ENCODE measurements around the gene SLC16A8. TPM values are rescaled to one million over a fixed set of nuclear protein-coding genes. Genes with fewer than 3 reads are reported as not detected.

The SLC16A8 gene
- total RNA-seq, 2 donors from 2014 or later = 0.28 TPM; not detected in 1

DNA sequence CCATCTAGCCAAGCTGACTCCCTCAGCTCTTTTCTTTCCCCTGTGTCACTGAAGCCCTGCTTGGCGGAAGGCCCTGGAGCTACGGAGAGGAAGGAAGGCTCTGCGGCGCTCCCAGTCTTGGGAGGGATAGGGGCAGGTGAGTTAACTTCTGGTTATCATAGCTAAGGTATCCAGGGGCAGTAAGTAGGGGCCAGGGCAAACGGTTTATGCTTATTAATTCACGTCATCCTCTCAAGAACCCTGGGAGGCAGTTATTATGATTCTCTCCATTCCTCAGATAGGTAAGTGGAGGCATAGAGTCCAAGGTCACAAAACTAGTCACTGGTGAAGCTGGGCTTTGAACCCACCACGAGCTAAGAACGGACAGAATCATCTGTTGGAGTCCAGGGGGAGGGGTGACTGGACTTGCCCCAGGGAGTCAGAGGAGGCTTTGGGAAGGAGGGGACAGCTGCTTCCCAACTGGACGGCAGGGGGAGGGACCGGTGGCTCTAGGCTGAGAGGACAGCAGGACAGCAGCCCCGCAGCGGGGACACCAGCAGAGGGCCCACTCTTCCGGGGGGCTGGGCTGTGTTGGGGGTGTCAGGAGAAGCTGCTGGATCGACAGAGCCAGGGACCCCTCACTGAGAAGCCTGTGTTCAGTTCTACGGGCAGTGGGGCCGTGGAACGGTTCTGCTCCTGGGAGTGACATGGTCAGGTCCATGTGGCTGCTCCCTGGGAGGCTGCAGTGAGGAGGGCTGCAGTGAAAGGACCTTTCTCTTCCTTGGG lies 23.0 kb upstream of the SLC16A8 start:
- H3K27me3 ChIP-seq = no peaks in the 10 kb centered on the region
- no peak overlapping the region for H3K4me3 ChIP-seq
- no peak for DNase-seq (ENCODE audit: low spot score)
- peaks cover 0 to 7% of the 10 kb centered on the region in 2 donors for H3K4me1 ChIP-seq
- no peaks in the 10 kb centered on the region for H3K9me3 ChIP-seq
- H3K36me3 ChIP-seq = no peaks in the 10 kb centered on the region
- no peak overlapping the region for H3K27ac ChIP-seq
- TF ChIP-seq, protein P1, sequence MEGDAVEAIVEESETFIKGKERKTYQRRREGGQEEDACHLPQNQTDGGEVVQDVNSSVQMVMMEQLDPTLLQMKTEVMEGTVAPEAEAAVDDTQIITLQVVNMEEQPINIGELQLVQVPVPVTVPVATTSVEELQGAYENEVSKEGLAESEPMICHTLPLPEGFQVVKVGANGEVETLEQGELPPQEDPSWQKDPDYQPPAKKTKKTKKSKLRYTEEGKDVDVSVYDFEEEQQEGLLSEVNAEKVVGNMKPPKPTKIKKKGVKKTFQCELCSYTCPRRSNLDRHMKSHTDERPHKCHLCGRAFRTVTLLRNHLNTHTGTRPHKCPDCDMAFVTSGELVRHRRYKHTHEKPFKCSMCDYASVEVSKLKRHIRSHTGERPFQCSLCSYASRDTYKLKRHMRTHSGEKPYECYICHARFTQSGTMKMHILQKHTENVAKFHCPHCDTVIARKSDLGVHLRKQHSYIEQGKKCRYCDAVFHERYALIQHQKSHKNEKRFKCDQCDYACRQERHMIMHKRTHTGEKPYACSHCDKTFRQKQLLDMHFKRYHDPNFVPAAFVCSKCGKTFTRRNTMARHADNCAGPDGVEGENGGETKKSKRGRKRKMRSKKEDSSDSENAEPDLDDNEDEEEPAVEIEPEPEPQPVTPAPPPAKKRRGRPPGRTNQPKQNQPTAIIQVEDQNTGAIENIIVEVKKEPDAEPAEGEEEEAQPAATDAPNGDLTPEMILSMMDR (IDR thresholded peaks at IDR 0.05) = no peak

DNA sequence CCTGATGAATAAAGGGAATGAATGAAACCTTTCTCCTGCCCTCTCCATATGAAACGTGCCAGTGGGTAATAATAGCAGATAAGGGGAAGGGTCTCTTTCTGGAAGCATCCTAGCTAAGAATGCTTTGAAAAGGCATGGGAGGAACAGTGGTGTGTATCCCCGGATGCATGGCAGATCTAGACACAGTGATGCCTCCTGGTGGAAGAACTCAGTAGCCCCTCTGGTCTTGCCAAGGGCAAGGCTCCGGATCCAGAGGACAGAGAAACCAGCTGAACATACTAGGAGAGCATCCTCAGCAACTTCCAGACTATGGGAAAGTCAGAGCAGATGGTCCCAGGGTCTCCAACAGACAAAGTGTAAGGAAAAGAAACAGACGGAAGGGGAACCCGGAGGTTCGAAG lies 20.1 kb upstream of the SLC16A8 start:
- Histone ChIP-seq H3K9me3 (no peaks in the 10 kb centered on the region), H3K4me1 (peaks cover 0 to 7% of the 10 kb centered on the region in 2 donors), H3K27ac (no peak overlapping the region), H3K36me3 (no peaks in the 10 kb centered on the region), H3K27me3 (no peaks in the 10 kb centered on the region), H3K4me3 (no peak overlapping the region)
- TF ChIP-seq, protein P1 (IDR thresholded peaks at IDR 0.05) = peak in 1 of 2 donors; percentile 37
- no peak for DNase-seq (ENCODE audit: low spot score)

DNA sequence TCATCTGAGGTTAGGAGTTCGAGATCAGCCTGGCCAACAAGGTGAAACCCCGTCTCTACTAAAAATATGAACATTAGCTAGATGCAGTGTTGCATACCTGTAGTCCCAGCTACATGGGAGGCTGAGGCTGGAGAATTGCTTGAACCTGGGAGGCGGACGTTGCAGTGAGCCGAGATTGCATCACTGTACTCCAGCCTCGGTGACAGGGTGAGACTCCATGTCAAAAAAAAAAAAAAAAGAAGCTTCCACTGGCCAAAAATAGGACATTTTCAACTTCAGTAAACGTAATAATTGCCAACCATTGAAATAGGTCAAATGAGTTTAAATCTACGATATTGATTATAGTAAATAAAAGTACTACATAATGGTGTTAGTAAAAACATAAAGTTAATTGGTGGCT lies 19.7 kb upstream of the SLC16A8 start:
- no peak overlapping the region for H3K27ac ChIP-seq
- H3K4me3 ChIP-seq = no peak overlapping the region
- DNase-seq (ENCODE audit: low spot score) = no peak
- no peaks in the 10 kb centered on the region for H3K36me3 ChIP-seq
- H3K9me3 ChIP-seq = no peaks in the 10 kb centered on the region
- peaks cover 0 to 10% of the 10 kb centered on the region in 2 donors for H3K4me1 ChIP-seq
- TF ChIP-seq, protein P1 (IDR thresholded peaks at IDR 0.05) = no peak
- no peaks in the 10 kb centered on the region for H3K27me3 ChIP-seq

DNA sequence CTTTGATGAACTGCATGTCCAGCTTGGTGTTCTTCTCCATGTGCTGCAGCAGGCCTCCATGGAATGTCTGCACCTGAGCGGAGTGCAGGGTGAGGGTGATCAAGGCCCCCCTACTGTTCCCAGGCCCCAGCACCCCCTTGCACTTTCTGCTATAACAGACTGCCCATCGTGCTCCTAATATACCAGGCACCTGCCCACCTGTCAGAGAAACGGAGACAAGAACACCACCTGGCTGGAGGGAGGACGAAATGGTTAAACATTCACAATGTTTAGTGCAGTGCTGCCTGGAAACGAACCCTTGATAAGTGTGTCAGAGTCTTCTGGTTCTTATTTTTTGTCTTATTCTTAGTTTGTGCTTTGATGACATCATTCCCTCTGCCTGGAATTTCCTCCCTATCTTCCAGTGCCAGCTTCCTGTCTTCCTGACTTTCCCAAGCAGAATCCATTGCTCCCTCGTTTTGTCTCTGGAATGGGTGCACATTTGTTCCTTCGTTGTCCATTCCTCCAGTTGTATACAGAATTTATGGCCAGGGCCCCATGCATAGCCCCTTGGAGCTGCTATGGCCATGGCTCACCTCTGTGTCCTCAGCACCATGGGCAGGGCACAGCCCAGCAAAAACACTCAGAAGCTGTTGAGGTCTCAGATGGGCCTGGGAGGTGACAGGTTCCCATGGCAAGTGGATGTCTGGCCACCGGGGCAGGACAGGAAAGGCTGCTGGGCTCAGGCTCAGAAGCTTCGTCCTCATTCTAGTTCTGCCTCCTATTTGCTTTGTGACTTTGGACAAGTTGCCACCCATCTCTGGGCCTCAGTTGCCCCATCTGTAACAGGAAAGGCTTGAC lies 14.6 kb upstream of the SLC16A8 start:
- no peak for DNase-seq (ENCODE audit: low spot score)

DNA sequence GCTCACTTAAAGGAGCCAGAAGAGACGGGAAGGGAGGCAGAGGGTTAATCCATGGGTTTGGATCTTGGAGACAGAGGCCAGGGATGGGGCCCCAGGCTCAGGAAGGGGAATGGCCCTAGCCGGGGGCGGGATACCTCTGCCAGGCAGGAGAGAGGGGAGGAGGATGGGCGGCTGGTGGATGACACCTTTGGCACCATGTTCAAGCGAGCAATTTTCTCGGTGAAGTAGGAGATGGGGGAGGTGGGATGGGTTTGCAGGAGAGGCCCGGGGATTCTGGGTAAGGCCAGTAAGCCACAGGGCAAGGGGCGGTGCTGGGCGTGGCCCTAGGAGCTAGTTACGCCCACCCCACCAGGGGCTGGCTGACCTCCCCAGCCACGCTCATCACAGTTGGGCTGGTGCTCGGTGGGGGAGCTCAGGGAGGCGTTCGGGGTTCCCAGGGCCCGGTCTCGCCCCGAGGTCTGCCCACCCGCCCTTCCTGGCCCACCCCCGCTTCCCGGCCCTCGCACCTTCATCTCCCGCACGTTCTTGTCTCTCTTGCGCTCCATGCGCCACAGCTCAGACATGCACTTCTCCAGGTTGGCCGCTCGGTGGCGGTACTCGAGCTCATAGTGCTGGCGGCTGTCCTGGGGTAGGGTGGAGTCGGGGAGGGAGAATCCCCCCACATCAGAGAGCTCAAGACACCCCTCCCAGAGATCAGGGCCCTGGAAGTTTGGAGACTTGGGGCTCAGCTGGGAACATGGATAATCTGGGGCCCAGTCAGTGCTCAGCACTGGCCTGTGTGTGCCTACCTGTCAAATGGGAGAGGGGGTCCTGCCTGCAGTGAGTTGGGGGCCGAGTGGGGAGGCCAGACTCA lies 13.8 kb upstream of the SLC16A8 start:
- Histone ChIP-seq H3K4me1 (peaks cover 0 to 14% of the 10 kb centered on the region in 2 donors), H3K36me3 (no peaks in the 10 kb centered on the region), H3K4me3 (no peak overlapping the region), H3K27me3 (no peaks in the 10 kb centered on the region), H3K27ac (no peak overlapping the region), H3K9me3 (no peaks in the 10 kb centered on the region)
- DNase-seq (ENCODE audit: low spot score) = no peak
- TF ChIP-seq, protein P1 (IDR thresholded peaks at IDR 0.05) = peak in 1 of 2 donors; percentile 45

More for the DNA sequence above, 14.6 kb upstream of the SLC16A8 start:
- no peaks in the 10 kb centered on the region for H3K27me3 ChIP-seq
- no peak overlapping the region for H3K4me3 ChIP-seq
- no peaks in the 10 kb centered on the region for H3K36me3 ChIP-seq
- peaks cover 0 to 14% of the 10 kb centered on the region in 2 donors for H3K4me1 ChIP-seq
- TF ChIP-seq, protein P1 (IDR thresholded peaks at IDR 0.05) = no peak
- no peak overlapping the region for H3K27ac ChIP-seq
- no peaks in the 10 kb centered on the region for H3K9me3 ChIP-seq

Measured in right atrium auricular region (tissue), 2 donors.